ENCODE measurements around the gene ACADS. TPM values are rescaled to one million over a fixed set of nuclear protein-coding genes. Genes with fewer than 3 reads are reported as not detected.

Gene ACADS
- total and polyA plus RNA-seq, 2 of the 8 experiments (the other 6 are each of a cell fraction or from before 2014, with no cell fraction given), result 4.9 to 7.5 TPM

DNA sequence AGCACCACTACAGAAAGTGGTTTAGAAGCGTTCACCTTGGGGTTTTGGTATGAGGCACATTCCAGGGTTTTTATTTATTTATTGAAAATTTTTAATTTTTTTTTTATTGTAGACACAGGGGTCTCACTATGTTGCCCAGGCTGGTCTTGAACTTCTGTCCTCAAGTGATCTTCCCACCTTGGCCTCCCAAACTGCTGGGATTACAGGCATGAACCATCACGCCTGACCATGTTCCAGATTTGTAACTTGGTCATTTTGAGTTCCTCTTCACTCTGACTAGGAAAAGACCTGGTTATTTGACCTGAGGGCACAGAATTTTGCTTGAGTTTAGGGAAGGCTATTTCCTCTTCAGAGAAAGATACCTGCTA lies 35.6 kb upstream of the ACADS start:
- H3K27me3 ChIP-seq (replicated peaks in 1 of 4; ENCODE audit: control insufficient read depth in 3 of 4, extremely low read depth in 1 of 4, insufficient read depth in 3 of 4, low read length in 3 of 4), result no peaks in the 10 kb centered on the region
- H4K91ac ChIP-seq (replicated peaks; ENCODE audit: insufficient read length, low read length), result no peak overlapping the region
- H2BK120ac ChIP-seq (replicated peaks; ENCODE audit: low read depth, low read length), result no peak overlapping the region
- H3K79me1 ChIP-seq (ENCODE audit: low read depth, low read length), result peaks cover 11% of the 10 kb centered on the region; the same call in 1 of the 2 replicates
- peaks cover 16% of the 10 kb centered on the region for H3K23me2 ChIP-seq (ENCODE audit: low read depth, low read length)
- TF ChIP-seq SP4 (IDR thresholded peaks at IDR 0.05; ENCODE audit: low read length) (no peak), SAP30 (IDR thresholded peaks at IDR 0.05; ENCODE audit: insufficient read depth, insufficient replicate concordance, low read length) (no peak), BRCA1 (IDR thresholded peaks at IDR 0.05; ENCODE audit: low read depth, low read length) (no peak), RAD21 (IDR thresholded peaks at IDR 0.05 in 1 of 2, conservative IDR thresholded peaks at IDR 0.05 in 1 of 2; ENCODE audit: low read depth in 2 of 2, low read length in 2 of 2) (no peak)
- TF ChIP-seq, protein P1, sequence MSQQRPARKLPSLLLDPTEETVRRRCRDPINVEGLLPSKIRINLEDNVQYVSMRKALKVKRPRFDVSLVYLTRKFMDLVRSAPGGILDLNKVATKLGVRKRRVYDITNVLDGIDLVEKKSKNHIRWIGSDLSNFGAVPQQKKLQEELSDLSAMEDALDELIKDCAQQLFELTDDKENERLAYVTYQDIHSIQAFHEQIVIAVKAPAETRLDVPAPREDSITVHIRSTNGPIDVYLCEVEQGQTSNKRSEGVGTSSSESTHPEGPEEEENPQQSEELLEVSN (IDR thresholded peaks at IDR 0.05), result no peak
- no peak overlapping the region for H2BK15ac ChIP-seq (ENCODE audit: low read length)
- H3K14ac ChIP-seq (ENCODE audit: insufficient read length), result no peak overlapping the region
- no peak overlapping the region for H3K56ac ChIP-seq (replicated peaks; ENCODE audit: insufficient read length, low read depth, low read length)
- no peak overlapping the region for H4K5ac ChIP-seq (ENCODE audit: insufficient read length, low read depth, low read length)
- H3K18ac ChIP-seq (ENCODE audit: extremely low read depth, low read length), result no peak overlapping the region
- H3K9me3 ChIP-seq (ENCODE audit: insufficient read depth in 2 of 2, low read depth in 1 of 2, low read length in 1 of 2), result no peaks in the 10 kb centered on the region
- POLR2A ChIA-PET (ENCODE audit: partially characterized antibody), result interaction anchor here (0.6 to 4.5 kb wide), 6 partner anchors 9 to 129 kb away, joined by 3 to 28 read pairs (median 5); partner anchors contain the start of gene POP5
- H2AFZ ChIP-seq (ENCODE audit: low read length), result no peak overlapping the region
- WGBS, 2 experiments (ENCODE audit: extremely low coverage in 1 of 2, insufficient coverage in 1 of 2, insufficient read length in 1 of 2, insufficient replicate concordance in 2 of 2, low coverage in 1 of 2, low lambda C conversion rate in 2 of 2, missing lambda C conversion rate in 1 of 2), result 85% methylated on average over 2 of the region's 2 CpGs; no CpG with 5 or more reads in 1 of the 2 experiments
- peaks cover 6 to 22% (median 16%) of the 10 kb centered on the region in 4 experiments; a peak in 6 of 7 replicates for H3K4me1 ChIP-seq (replicated peaks in 1 of 4; ENCODE audit: control insufficient read depth in 3 of 4, insufficient read depth in 4 of 4, low read length in 3 of 4)
- no peak overlapping the region for H3K9ac ChIP-seq (replicated peaks in 1 of 4; ENCODE audit: extremely low read depth in 1 of 4, low read depth in 3 of 4, low read length in 3 of 4)
- H3K4me3 ChIP-seq (ENCODE audit: extremely low read depth in 1 of 4, insufficient read depth in 2 of 4, low read depth in 3 of 4, low read length in 4 of 4), result no peak overlapping the region
- peaks cover 0 to 12% (median 11%) of the 10 kb centered on the region in 4 experiments; a peak in 7 of 8 replicates for H3K36me3 ChIP-seq (ENCODE audit: control insufficient read depth in 2 of 4, insufficient read depth in 4 of 4, low read length in 3 of 4)
- CTCF ChIA-PET (ENCODE audit: partially characterized antibody), result interaction anchor here (0.8 to 10.4 kb wide), 6 partner anchors 13 to 282 kb away, joined by 3 to 87 read pairs (median 4); partner anchors contain the start of gene CABP1
- H3K27ac ChIP-seq (ENCODE audit: low read depth, low read length), result no peak overlapping the region
- no peak overlapping the region for H2BK5ac ChIP-seq (ENCODE audit: low read depth, low read length)
- H2AK5ac ChIP-seq (ENCODE audit: low read depth, low read length), result no peak overlapping the region
- no peak overlapping the region for H4K8ac ChIP-seq (ENCODE audit: extremely low read depth, insufficient read depth, low read length)
- H3K23ac ChIP-seq (ENCODE audit: insufficient read length), result no peak overlapping the region
- peak overlapping the region; percentile 87 to 96; a peak in 1 of 4 replicates for H3K4me2 ChIP-seq (ENCODE audit: insufficient read depth in 1 of 2, low read depth in 2 of 2, low read length in 2 of 2)
- H2BK12ac ChIP-seq (ENCODE audit: low read depth, low read length), result no peak overlapping the region
- H2BK20ac ChIP-seq (ENCODE audit: low read length), result no peak overlapping the region
- FAIRE-seq, result no peak
- peaks cover 20 to 22% of the 10 kb centered on the region in 2 experiments for H4K20me1 ChIP-seq (replicated peaks in 1 of 2; ENCODE audit: control insufficient read depth in 1 of 2, insufficient read depth in 2 of 2, low read length in 2 of 2)
- H3K4ac ChIP-seq (replicated peaks; ENCODE audit: insufficient read length, low read depth, low read length), result no peak overlapping the region
- no peak for DNase-seq (ENCODE audit: low read depth in 1 of 2, low spot score in 2 of 2)
- H3K79me2 ChIP-seq (ENCODE audit: control insufficient read depth in 1 of 2, insufficient read depth in 2 of 2, low read length in 2 of 2), result peaks cover 43 to 78% of the 10 kb centered on the region in 2 experiments
